IMR-90 (cell line): ENCODE measurements around the gene METTL1.

Source experiments
- BHLHE40 ChIP-seq: fragments of 150-350 bp; IDR thresholded peaks from 2 replicates; pipeline ENCODE4 v1.6.1; 2016; ENCODE audit warnings: mild to moderate bottlenecking, low read depth, low read length
- CEBPB ChIP-seq: IDR thresholded peaks from 2 replicates; pipeline ENCODE4 v1.6.1; 2012; ENCODE audit warnings: low read depth, low read length, improper control_type of control experiment
- CHD1 ChIP-seq: IDR thresholded peaks from 2 replicates; pipeline ENCODE4 v1.6.1; 2012; ENCODE audit warnings: low read depth, low read length, improper control_type of control experiment
- MAFK ChIP-seq: IDR thresholded peaks from 2 replicates; pipeline ENCODE4 v1.6.1; 2012; ENCODE audit warnings: low read depth, low read length, improper control_type of control experiment
- MXI1 ChIP-seq: IDR thresholded peaks from 2 replicates; pipeline ENCODE4 v1.6.1; 2012; ENCODE audit warnings: low read depth, mild to moderate bottlenecking, low read length, moderate library complexity, borderline replicate concordance
- NFE2L2 ChIP-seq: fragments of 150-350 bp; IDR thresholded peaks from 2 replicates; pipeline ENCODE4 v1.6.1; 2016; ENCODE audit warnings: low read depth, mild to moderate bottlenecking, low read length
- POLR2A ChIP-seq: IDR thresholded peaks from 2 replicates; pipeline ENCODE4 v1.6.1; 2012; ENCODE audit warnings: mild to moderate bottlenecking, low read depth, low read length
- RAD21 ChIP-seq: IDR thresholded peaks from 2 replicates; pipeline ENCODE4 v1.6.1; 2012; ENCODE audit warnings: low read length, improper control_type of control experiment
- RCOR1 ChIP-seq: IDR thresholded peaks from 2 replicates; pipeline ENCODE4 v1.6.1; 2012; ENCODE audit warnings: mild to moderate bottlenecking, low read length, improper control_type of control experiment; ENCODE audit not compliant: insufficient replicate concordance
- SMC3 ChIP-seq: fragments of 150-350 bp; IDR thresholded peaks from 2 replicates; pipeline ENCODE4 v1.6.1; 2016; ENCODE audit warnings: low read depth, mild to moderate bottlenecking, antibody characterized with exemption, low read length, moderate library complexity
- TF ChIP-seq, protein P1 (sequence below): conservative IDR thresholded peaks from 2 replicates; pipeline ENCODE4 v1.5.1; 2012; ENCODE audit warnings: mild to moderate bottlenecking, low read depth, low read length, improper control_type of control experiment
- TF ChIP-seq, protein P2 (sequence below): fragments of 150-350 bp; IDR thresholded peaks from 2 replicates; pipeline ENCODE4 v1.6.1; 2017; ENCODE audit warnings: mild to moderate bottlenecking, antibody characterized with exemption, low read length, low read depth

DNA sequence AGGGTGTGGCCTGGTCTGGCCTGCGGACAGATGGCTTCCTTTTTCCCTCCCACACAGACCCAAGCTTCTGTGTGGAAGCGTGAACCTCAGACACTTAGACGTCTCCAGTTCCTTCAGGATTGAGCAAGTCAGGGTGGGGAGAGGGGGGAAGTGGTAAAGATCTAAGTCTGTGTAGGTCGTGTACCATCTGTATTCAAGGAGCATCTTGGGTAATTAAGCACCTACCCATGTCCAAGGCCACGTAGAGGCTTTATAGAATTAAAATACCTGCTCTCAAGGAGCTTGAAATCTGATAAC is 44.9 kb upstream of the METTL1 start:
- TF ChIP-seq MAFK = no peak
- TF ChIP-seq, protein P1, sequence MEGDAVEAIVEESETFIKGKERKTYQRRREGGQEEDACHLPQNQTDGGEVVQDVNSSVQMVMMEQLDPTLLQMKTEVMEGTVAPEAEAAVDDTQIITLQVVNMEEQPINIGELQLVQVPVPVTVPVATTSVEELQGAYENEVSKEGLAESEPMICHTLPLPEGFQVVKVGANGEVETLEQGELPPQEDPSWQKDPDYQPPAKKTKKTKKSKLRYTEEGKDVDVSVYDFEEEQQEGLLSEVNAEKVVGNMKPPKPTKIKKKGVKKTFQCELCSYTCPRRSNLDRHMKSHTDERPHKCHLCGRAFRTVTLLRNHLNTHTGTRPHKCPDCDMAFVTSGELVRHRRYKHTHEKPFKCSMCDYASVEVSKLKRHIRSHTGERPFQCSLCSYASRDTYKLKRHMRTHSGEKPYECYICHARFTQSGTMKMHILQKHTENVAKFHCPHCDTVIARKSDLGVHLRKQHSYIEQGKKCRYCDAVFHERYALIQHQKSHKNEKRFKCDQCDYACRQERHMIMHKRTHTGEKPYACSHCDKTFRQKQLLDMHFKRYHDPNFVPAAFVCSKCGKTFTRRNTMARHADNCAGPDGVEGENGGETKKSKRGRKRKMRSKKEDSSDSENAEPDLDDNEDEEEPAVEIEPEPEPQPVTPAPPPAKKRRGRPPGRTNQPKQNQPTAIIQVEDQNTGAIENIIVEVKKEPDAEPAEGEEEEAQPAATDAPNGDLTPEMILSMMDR = no peak
- no peak for TF ChIP-seq POLR2A
- TF ChIP-seq SMC3 = no peak
- TF ChIP-seq RAD21 = no peak
- TF ChIP-seq BHLHE40 = no peak
- no peak for TF ChIP-seq MXI1
- no peak for TF ChIP-seq CEBPB
- no peak for TF ChIP-seq CHD1
- no peak for TF ChIP-seq RCOR1
- TF ChIP-seq, protein P2, sequence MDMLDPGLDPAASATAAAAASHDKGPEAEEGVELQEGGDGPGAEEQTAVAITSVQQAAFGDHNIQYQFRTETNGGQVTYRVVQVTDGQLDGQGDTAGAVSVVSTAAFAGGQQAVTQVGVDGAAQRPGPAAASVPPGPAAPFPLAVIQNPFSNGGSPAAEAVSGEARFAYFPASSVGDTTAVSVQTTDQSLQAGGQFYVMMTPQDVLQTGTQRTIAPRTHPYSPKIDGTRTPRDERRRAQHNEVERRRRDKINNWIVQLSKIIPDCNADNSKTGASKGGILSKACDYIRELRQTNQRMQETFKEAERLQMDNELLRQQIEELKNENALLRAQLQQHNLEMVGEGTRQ = no peak
- TF ChIP-seq NFE2L2 = no peak
